HFF-Myc (cell line): ENCODE measurements around the gene FOXC1.

Experiments used
- DNase-seq: peaks from one replicate; pipeline ENCODE4 v3.0.0-alpha.2; 2011; ENCODE audit warnings: low read depth; ENCODE audit errors: extremely low read depth
- H3K4me3 ChIP-seq: replicated peaks from 2 replicates; pipeline ENCODE4 v1.5.1; 2011; ENCODE audit warnings: low read depth, mild to moderate bottlenecking, control low read depth, low read length
- CTCF ChIP-seq: IDR thresholded peaks from 2 replicates; pipeline ENCODE4 v1.5.1; 2012; ENCODE audit warnings: mild to moderate bottlenecking, low read depth, low read length, control low read depth; ENCODE audit errors: missing control alignments

The FOXC1 gene

GRCh38 chr6:1615853-1616420 lies 6.2 kb downstream of the FOXC1 start:
- no peak for DNase-seq
- no peak overlapping the region for H3K4me3 ChIP-seq
- TF ChIP-seq CTCF: no peak

GRCh38 chr6:1616701-1617463 lies 7.2 kb downstream of the FOXC1 start:
- H3K4me3 ChIP-seq: no peak overlapping the region
- DNase-seq: no peak
- TF ChIP-seq CTCF: no peak

GRCh38 chr6:1617466-1618310 lies 8.0 kb downstream of the FOXC1 start:
- TF ChIP-seq CTCF: no peak
- H3K4me3 ChIP-seq: no peak overlapping the region
- DNase-seq: no peak

GRCh38 chr6:1618311-1619097 lies 8.8 kb downstream of the FOXC1 start:
- no peak for TF ChIP-seq CTCF

GRCh38 chr6:1619098-1619672 lies 9.5 kb downstream of the FOXC1 start:
- DNase-seq: no peak
- no peak for TF ChIP-seq CTCF
- no peak overlapping the region for H3K4me3 ChIP-seq

More at GRCh38 chr6:1618311-1619097, 8.8 kb downstream of the FOXC1 start:
- no peak for DNase-seq
- no peak overlapping the region for H3K4me3 ChIP-seq
